Measurements from ENCODE around the gene CNTNAP2.

The CNTNAP2 gene

DNA sequence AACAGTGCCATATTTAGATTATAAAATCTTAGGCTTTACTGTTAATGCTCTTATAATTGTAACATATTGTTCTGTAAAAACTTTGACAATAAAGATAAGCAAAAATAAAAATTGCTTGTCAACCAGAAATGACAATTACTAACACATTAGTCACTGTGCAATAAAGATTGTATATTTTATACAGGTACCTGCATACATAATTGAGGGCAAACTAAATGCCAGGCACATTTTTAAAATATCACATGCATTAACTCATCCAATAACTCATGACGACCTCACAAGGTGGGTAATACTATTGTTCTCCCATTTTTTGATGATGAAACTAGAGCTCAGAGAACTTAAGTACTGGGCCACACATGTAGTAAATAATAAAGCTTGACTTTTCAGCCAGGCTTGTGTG, 1453.8 kb downstream of the CNTNAP2 start:
- no peak for DNase-seq (ENCODE audit: low read depth)
- no peak overlapping the region for H3K4me3 ChIP-seq (ENCODE audit: control insufficient read depth, low read depth, low read length)
- TF ChIP-seq, protein P1, sequence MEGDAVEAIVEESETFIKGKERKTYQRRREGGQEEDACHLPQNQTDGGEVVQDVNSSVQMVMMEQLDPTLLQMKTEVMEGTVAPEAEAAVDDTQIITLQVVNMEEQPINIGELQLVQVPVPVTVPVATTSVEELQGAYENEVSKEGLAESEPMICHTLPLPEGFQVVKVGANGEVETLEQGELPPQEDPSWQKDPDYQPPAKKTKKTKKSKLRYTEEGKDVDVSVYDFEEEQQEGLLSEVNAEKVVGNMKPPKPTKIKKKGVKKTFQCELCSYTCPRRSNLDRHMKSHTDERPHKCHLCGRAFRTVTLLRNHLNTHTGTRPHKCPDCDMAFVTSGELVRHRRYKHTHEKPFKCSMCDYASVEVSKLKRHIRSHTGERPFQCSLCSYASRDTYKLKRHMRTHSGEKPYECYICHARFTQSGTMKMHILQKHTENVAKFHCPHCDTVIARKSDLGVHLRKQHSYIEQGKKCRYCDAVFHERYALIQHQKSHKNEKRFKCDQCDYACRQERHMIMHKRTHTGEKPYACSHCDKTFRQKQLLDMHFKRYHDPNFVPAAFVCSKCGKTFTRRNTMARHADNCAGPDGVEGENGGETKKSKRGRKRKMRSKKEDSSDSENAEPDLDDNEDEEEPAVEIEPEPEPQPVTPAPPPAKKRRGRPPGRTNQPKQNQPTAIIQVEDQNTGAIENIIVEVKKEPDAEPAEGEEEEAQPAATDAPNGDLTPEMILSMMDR (conservative IDR thresholded peaks at IDR 0.05; ENCODE audit: control insufficient read depth, insufficient read depth, low read depth, low read length): no peak

DNA sequence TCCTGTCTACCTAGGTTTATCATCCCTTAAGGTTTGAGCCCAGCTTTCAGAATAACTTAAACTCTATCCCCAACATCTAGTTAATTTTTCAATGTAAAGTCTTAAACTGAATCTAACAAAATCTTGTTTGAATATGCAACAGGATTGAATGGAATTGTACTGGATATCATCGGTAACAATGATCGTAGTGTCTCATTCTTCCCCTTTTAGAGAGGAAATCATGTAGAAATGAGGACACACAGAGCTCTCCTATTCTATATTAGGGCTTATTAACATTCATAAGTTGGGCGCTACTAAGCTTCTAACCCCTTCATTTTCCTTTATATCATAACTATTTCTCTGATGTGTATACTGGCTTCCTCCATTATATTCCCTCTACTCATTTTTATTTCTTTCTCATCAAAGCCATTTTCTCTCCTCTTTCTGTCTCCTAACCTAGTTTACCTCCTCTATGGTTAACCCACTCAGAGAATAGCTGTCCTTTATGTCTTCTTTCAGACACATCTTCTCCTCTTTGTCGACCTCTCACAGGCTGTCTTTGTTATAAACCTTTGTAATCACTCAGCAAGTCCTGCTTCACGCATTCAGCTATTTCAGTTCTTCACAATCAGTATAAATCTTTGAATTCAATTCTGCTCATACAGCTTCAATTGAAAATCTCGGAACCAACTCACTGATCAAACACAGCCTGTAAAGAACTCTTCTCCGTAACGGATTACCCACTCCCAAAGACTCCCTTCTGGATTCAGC, 1455.0 kb downstream of the CNTNAP2 start:
- no peak overlapping the region for H3K4me3 ChIP-seq (ENCODE audit: control insufficient read depth, low read depth, low read length)
- DNase-seq (ENCODE audit: low read depth): no peak
- TF ChIP-seq, protein P1 (conservative IDR thresholded peaks at IDR 0.05; ENCODE audit: control insufficient read depth, insufficient read depth, low read depth, low read length): no peak

DNA sequence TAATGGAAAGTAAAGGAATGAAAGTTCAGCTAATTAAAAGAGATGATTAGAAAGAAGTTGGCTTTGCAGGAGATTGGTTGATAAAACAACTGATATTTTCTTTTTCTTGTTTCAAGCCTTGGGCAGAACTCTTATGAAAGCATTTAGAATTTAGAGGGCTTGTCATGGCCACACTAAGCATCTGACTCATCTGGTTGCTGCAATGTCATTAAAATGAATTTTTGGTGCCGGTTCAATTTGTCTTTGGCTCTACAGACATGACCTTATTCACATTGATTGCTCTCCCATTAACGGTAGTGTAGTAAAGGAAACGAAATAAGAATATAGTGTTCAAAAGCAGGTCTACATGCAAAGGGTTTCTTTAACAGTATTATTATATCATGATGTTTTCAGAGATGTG, 1461.6 kb downstream of the CNTNAP2 start:
- DNase-seq (ENCODE audit: low read depth): peak; percentile 28

DNA sequence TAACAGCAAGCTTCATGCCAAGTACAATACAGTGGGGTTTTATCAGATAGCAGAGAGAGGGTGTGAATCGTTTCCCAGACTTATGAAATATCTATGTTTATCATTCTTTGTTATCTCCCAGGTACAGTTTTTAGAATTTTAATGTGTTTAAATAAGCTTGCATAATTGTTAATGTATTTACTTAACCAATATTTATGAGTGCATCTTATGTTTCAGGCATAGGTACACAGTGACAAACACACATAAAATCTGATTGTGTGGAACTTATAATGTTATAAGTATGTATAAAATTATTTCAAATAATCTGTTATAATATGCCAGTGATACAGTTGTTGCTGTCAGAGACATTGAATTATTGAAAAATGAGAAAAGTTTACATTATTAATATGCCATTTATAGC, 1462.5 kb downstream of the CNTNAP2 start:
- no peak overlapping the region for H3K4me3 ChIP-seq (ENCODE audit: control insufficient read depth, low read depth, low read length)
- DNase-seq (ENCODE audit: low read depth): no peak
- TF ChIP-seq, protein P1 (conservative IDR thresholded peaks at IDR 0.05; ENCODE audit: control insufficient read depth, insufficient read depth, low read depth, low read length): no peak

More for the DNA sequence above, 1461.6 kb downstream of the CNTNAP2 start:
- TF ChIP-seq, protein P1 (conservative IDR thresholded peaks at IDR 0.05; ENCODE audit: control insufficient read depth, insufficient read depth, low read depth, low read length): no peak
- no peak overlapping the region for H3K4me3 ChIP-seq (ENCODE audit: control insufficient read depth, low read depth, low read length)

DNA sequence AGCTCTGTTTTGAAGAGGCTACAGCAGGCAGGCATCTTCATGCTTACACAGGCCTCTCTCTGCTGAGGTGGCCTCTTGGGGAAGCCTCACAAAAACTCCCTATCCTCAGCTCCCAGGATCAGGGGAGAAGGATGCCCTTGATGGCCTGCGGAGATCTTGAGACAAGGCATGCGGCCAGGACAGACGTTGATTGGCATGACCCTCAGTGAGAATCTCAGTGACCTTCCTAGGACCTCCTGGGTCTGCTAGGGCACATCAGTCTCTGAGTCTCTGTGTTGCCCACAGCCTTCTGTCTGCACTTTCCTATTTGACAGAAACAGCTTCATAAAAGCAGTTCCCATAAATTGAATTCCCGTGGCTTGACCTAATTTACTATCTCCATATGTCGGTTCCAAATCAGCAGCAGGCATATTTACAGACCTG, 1468.2 kb downstream of the CNTNAP2 start:
- TF ChIP-seq, protein P1 (conservative IDR thresholded peaks at IDR 0.05; ENCODE audit: control insufficient read depth, insufficient read depth, low read depth, low read length): no peak
- no peak for DNase-seq (ENCODE audit: low read depth)

DNA sequence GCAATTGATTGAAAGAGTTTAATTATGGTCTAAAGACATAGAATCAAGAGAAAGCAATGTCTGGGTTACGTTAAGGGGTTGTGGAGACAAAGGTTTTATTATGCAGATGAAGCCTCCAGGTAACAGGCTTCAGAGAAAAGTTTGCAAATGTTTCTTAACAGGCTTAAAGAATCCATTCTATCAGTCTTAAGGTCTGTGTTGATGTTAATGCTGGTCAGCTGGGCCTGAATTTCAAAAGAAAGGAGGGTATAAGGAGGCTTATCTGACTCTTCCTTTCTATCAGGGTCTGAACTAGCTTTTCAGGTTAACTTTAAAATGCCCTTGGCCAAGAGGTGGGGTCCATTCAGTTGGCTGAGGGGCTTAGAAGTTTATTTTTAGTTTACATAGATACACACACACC, 1469.5 kb downstream of the CNTNAP2 start:
- DNase-seq (ENCODE audit: low read depth): no peak
- TF ChIP-seq, protein P1 (conservative IDR thresholded peaks at IDR 0.05; ENCODE audit: control insufficient read depth, insufficient read depth, low read depth, low read length): no peak
- H3K4me3 ChIP-seq (ENCODE audit: control insufficient read depth, low read depth, low read length): no peak overlapping the region

More for the DNA sequence above, 1468.2 kb downstream of the CNTNAP2 start:
- no peak overlapping the region for H3K4me3 ChIP-seq (ENCODE audit: control insufficient read depth, low read depth, low read length)

Measured in fibroblast of mammary gland (primary cell).